ENCODE results near the gene DLG4.

DLG4 gene

DNA sequence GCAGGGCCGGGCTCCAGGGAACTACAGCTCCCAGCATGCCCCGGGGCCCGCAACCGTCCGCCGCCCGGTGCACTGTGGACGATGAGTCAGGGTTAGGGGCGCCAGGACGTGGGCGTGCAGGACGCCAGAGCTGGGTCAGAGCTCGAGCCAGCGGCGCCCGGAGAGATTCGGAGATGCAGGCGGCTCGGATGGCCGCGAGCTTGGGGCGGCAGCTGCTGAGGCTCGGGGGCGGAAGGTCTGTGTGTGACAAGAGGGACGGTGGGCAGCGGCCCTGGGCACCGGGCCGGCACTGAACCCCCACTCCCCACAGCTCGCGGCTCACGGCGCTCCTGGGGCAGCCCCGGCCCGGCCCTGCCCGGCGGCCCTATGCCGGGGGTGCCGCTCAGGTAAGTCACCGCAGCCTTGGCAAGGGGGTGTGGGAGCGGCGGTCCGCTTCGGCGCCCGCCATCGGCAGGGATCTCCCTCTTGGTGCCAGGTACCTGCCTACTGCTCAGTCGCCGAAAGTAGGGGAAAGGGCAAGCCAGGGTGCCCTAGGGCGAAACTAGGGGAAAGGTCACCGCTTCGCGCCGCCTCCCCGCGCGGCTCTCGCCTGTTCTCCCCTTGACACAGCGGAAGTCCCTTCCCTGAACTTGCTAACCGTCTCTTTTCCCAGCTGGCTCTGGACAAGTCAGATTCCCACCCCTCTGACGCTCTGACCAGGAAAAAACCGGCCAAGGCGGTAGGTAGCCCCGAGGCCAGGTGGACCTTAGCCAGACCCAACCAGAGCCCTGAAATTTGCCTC, at the start of gene DLG4, which contains the start of gene ACADVL:
DLG4 (minus strand) TSS at position 25 of the 781 bp plus-strand sequence.
ACADVL (plus strand) TSS at position 127 of the 781 bp plus-strand sequence; CDS start at position 174, 47 bp downstream.
- H3K4me3 ChIP-seq (ENCODE audit: low read length) = peak within 1 kb of the TSS; percentile 86

DNA sequence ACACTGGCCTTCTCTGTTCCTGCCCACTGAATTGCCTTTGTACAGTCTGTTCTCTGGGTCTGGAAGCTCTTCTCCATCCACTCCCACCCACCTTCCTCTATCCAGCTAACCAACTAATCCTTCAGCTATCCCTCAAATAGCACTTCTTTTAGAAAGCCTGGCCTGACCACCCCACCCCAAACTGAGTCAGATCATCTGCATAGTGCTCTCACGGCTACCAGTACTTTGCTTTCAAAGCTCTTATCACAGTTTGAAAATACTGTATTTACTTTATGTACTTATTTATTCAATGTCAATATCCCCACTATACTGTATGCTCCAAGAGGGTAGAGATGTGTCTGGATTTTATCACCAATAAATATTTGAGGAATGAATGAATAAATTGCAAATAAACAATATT, 47.1 kb upstream of the DLG4 start:
- H3K4me3 ChIP-seq (ENCODE audit: low read length) = no peak overlapping the region
- TF ChIP-seq ZNF274 (IDR thresholded peaks at IDR 0.05; ENCODE audit: low read depth, low read length) = no peak

More for the DNA sequence above, at the start of gene DLG4, which contains the start of gene ACADVL:
- TF ChIP-seq ZNF274 (IDR thresholded peaks at IDR 0.05; ENCODE audit: low read depth, low read length) = no peak

DNA sequence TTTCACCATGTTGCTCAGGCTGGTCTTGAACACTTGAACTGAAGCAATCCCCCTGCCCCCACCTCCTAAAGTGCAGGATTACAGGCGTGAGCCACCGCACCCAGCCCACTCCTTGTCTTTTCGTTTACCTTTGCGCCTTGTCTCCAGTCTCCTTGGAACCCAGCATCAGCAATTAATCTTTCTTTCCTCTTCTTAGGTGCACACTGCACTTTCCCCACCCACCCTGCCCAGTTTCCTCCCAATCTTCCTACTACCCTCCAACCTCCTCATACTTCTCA, 44.1 kb upstream of the DLG4 start:
- TF ChIP-seq ZNF274 (IDR thresholded peaks at IDR 0.05; ENCODE audit: low read depth, low read length) = no peak
- no peak overlapping the region for H3K4me3 ChIP-seq (ENCODE audit: low read length)

DNA sequence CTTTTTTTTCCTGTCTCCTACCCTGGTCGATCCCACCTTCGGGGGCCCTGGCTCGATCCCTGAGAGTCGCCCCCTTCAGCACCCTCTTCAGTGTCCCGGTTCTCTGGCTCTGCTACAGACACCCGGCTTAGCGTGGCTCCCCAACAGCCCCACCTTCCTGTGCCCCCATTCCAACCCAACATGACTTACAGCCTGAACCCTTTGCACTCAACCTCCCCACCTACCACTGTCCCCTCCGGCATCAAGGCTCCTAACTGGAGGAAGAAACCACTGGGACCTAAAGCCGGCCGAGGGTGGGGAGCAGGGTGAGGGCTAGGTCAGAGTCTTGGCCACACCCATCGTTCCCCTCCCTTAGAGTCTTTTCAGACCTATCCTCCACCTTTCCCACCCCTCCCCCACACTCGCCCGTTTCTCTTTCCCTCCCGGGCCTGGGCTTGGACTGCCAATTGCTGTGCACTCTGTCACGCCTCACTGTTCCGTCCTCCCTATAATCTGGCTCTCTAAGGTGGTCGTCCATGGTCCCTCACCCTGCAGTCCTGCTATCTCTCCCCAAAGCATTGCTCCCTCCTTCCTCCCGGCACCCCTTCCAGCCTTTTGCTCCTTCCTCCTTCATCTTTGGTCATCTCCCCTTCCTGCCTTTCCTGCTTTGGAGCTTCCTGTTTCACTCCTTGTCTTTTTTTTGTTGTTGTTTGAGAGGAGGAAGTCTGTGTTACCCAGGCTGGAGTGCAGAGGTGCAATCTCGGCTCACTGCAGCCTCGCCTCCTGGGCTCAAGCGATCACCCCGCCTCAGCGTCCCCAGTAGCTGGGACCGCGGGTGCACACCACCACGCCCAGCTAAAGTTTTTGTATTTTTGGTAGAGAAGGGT, 43.5 kb upstream of the DLG4 start:
- no peak for TF ChIP-seq ZNF274 (IDR thresholded peaks at IDR 0.05; ENCODE audit: low read depth, low read length)
- no peak overlapping the region for H3K4me3 ChIP-seq (ENCODE audit: low read length)

DNA sequence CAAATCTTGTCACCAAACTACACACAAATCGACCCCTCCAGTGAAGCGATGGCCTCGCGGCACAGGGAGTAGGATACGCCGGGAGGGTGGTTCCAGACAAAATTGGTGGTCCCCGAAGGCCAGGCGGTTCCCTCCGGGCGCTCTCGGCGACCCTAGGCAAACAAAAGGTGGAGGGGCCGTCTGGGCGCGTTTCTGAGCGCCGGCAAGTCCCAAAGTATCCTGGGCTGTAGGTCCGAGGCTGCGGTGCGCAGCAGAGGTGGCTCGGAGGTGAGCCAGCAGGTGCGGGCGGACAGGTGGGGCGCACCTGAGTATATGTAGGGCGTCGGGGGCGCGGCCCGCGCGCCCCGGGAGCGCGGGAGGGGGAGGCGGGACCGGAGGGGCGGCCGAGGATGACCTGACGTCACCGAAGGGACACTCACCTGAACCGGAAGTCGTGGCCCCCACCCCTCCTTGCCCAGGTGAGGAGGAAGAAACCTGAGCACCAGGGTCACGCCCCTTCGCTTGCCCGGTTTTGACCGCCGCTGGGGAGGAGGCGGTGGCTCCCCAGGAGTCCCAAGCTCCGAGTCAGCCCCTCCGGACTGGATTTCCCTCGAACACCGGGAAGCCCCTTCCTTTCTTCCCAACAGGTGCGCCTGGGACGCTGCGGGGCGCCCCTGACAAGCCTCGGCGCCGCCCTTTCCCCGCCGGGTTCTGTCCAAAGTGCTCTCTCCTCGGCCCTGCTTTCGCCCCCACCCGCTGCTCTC, 42.7 kb upstream of the DLG4 start, which contains the start of gene CLDN7:
CLDN7 (minus strand) TSS at position 287 of the 743 bp plus-strand sequence. CDS start 435 bp downstream, outside the sequence.
- peak within 1 kb of the TSS; percentile 11; the same call in 1 of the 2 replicates for H3K4me3 ChIP-seq (ENCODE audit: low read length)

GRCh38 chr17:7261379-7262191, 41.9 kb upstream of the DLG4 start:
- H3K4me3 ChIP-seq (ENCODE audit: low read length) = peak overlapping the region; percentile 11; the same call in 1 of the 2 replicates
- no peak for TF ChIP-seq ZNF274 (IDR thresholded peaks at IDR 0.05; ENCODE audit: low read depth, low read length)

More for the DNA sequence above, 42.7 kb upstream of the DLG4 start, which contains the start of gene CLDN7:
- TF ChIP-seq ZNF274 (IDR thresholded peaks at IDR 0.05; ENCODE audit: low read depth, low read length) = no peak

DNA sequence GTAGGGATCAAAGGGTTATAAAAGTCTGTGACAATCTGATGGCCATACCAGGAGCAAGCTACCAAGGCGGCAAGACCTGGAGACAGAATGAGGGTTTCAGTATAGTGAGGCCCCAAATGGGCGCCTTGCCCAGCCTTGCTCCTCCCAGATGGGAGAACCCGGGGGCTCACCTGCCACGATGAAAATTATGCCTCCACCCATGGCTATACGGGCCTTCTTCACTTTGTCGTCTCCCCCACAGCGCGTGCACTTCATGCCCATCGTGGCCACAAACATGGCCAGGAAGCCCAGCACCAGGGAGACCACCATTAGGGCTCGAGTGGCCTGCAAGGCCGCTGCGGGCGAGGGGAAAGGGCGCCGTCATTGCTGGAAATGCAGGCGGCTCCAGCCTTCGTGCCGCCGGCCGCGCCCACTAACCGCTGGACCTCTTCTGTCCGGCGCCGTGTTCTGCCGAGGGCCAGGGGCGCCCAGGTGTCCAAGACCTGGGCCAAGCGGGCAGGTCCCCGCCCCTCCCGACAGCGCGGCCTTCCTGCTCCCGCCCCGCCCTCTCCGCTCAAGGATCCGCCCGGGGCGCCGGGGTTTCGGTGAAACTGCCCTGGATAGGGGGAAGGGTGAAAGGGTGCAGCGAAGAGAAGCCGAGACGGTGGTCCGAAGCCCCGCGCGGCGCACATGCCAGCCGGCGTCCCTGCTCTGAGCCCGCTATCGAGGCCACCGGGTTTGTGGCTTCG, 41.2 kb upstream of the DLG4 start:
- peak overlapping the region; percentile 11; the same call in 1 of the 2 replicates for H3K4me3 ChIP-seq (ENCODE audit: low read length)
- TF ChIP-seq ZNF274 (IDR thresholded peaks at IDR 0.05; ENCODE audit: low read depth, low read length) = no peak

- no peak for TF ChIP-seq ZNF274 (IDR thresholded peaks at IDR 0.05; ENCODE audit: low read depth, low read length)
- H3K4me3 ChIP-seq (ENCODE audit: low read length) = no peak overlapping the region
Measured at GRCh38 chr17:7260151-7260550, 40.5 kb upstream of the DLG4 start.

DNA sequence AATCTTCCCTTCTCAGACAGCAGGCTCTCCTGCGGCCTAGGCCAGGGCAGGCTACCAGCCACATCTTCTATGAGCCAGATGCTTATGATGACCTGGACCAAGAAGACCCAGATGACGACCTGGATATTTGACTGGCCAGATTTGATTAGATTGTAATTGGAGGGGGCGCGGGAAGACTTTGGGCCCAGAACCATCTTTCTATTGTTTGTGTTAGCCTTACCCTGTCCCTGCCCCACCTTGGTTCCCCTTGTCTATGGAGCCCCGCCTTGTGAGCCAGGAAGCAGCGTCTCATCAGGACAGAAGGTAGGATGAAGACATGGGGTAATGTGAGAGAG, 39.9 kb upstream of the DLG4 start:
- no peak for TF ChIP-seq ZNF274 (IDR thresholded peaks at IDR 0.05; ENCODE audit: low read depth, low read length)
- H3K4me3 ChIP-seq (ENCODE audit: low read length) = no peak overlapping the region

- TF ChIP-seq ZNF274 (IDR thresholded peaks at IDR 0.05; ENCODE audit: low read depth, low read length) = no peak
Measured at GRCh38 chr17:7258731-7259554, 39.3 kb upstream of the DLG4 start.

GRCh38 chr17:7256766-7257456, 37.3 kb upstream of the DLG4 start:
- H3K4me3 ChIP-seq (ENCODE audit: low read length) = no peak overlapping the region
- no peak for TF ChIP-seq ZNF274 (IDR thresholded peaks at IDR 0.05; ENCODE audit: low read depth, low read length)

More at GRCh38 chr17:7258731-7259554, 39.3 kb upstream of the DLG4 start:
- no peak overlapping the region for H3K4me3 ChIP-seq (ENCODE audit: low read length)
